GM21529 (cell line): ENCODE results near the gene ARFIP1.
A peak's percentile ranks its signal among the peaks of the same experiment; 100 is the strongest.
"Not testable (repeated sequence)": the region's sequence is repeated elsewhere in the genome, so short reads cannot be mapped to it uniquely, and the experiment has no call there.

Experiments used
- ATAC-seq: cut with Tn5 transposase; IDR thresholded peaks from one replicate; pipeline ENCODE4 v1.9.1; 2021; ENCODE audit not compliant: unreplicated experiment

Gene ARFIP1

DNA sequence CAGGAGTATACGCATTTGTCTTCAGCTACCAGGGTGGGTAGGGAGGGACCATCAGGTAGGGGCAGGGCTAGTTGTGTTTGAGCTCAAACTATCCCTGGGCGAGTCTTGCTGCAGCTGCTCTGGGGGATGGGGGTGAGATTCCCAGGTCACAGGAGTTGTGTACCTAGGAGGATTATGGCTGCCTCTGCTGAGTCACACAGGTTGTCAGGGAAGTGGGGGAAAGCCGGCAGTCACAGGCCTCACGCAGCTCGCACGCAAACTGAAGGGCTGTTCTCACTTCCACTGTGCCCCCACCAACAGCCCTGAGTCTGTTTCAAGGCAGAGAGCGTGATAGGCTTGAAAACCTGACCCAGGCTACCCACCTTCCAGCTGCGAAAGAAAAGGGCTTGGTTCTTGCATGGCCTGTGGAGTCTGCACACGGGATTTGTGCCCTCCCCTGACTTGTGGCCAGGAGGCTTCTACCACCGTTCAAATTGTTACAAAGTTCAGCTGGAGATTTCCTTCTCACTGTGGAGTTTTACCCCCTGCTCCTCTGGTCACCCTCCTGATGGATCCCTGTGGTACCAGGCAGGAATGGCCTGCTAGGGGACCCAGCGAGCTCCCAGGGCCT, 63.8 kb downstream of the ARFIP1 start:
- no peak for ATAC-seq

DNA sequence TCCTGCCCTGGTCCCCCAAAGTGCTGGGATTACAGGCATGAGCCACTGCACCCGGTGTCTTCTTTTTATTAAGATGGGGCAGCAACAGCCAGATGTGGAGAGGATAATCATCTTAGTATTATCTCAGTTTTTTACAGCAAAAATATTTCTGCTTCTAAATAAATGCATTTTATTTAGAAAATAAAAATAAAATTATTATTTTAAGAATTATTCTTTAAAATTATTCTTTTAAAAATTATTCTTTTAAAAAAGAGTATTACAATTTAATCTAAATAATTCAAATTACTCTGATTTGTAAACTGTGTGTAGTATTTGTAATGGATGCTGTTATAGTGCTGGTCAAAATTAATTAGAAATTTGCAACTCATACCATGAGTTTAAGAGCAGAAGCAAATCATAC, 67.6 kb downstream of the ARFIP1 start:
- no peak for ATAC-seq

DNA sequence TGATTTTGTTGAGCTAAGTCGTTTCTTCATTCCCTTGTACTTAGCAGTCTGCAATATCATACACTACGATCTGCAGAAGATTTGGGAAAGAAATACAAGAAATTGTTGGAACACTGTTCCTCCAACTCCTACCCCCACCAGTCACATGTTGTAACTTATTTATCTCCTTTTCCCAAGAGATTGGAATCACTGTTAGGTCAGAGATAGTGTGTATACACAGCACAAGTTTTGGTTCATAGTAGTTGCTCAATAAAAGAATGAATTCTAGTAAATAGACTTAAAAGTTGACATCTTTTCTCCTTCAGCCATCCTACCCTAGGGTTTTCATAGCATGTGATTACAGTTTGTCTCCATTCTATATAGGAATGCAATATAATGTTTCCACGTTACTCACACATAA, 68.8 kb downstream of the ARFIP1 start:
- no peak for ATAC-seq

DNA sequence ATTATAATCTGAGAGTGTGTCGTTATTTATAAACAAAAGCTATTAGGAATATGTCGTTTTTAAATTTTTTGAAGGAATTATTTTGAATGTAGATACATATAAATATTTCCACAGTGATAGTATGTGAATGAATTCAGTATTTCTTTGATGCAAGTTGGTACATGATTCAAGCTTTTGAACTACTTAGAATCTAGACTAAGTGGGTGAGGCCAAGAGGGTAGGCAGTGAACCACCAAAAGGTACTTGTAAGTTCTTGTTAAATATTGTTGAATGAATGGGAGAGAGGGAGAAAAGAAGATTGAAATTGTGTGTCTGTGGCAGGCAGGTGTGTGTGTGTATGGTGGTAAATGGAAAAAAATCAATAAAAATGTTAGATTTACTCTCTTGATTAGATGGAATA, 69.6 kb downstream of the ARFIP1 start:
- no peak for ATAC-seq

DNA sequence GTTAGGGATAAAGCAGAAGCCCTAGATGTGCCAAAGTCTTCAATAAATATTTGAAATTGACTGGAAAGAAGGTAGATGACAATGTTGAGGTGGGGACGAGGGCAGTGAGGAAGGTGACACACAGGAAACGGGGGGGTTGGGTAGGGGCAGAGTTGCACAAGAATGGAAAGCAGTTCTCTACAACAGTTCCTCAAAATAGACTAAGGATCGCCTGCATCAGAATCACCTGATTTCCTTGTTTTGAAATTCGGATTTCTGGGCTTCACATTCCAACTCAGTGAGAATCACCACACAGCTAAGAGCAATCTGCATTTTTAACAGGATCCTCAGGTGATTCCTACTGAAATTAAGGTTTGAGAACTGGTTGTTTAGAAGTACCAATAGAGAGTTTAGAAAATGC, 70.6 kb downstream of the ARFIP1 start:
- ATAC-seq: peak; percentile 67

DNA sequence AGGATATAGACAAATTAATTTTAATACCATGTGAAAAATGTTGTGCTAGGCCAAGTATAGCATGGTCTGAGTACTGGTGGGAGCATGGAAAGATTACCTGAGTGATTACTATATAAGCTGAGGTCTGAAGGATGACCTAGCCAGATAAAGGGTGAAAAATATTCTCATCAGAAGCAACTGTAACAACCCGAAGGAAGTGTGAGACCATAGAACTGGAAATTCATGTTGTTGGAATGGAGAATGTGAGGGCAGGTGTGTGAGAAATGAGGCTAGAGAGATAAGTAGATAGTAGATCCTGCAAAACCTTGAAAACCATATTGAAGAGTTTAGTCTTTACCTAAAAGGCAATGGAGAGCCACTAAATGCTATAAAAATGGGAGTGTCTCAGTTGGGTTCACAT, 71.5 kb downstream of the ARFIP1 start:
- ATAC-seq: no peak

DNA sequence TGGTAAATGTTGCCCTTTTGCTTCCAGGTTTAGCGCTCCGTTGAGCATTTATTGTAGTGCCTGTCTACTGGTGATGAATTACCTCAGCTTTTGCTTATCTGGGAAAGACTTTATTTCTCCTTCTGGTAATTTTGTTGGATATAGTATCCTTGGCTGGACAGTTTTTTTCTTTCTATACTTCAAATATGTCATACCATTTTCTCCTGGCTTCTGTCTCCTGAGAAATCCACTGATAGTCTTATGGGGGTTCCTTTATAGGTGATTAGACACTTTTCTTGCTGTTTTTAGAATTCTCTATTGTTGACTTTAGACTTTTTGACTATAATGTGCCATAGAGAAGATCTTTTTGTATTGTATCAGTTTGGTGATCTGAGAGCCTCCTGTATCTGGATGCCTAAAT, 73.5 kb downstream of the ARFIP1 start:
- ATAC-seq: no peak

DNA sequence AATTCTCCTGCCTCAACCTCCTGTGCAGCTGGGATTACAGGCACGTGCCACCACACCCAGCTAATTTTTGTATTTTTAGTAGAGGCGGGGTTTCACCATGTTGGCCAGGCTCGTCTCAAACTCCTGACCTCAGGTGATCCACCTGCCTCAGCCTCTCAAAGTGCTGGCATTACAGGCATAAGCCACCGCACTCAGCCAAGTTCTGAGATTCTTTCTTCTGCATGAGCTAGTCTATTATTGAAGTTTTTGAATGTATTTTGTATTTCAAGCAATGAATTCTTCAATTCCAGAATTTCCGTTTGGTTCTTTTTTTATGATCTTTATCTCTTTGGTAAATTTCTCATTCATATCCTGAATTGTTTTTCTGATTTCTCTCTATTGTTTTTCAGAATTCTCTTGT, 74.3 kb downstream of the ARFIP1 start:
- ATAC-seq: not testable (repeated sequence)

DNA sequence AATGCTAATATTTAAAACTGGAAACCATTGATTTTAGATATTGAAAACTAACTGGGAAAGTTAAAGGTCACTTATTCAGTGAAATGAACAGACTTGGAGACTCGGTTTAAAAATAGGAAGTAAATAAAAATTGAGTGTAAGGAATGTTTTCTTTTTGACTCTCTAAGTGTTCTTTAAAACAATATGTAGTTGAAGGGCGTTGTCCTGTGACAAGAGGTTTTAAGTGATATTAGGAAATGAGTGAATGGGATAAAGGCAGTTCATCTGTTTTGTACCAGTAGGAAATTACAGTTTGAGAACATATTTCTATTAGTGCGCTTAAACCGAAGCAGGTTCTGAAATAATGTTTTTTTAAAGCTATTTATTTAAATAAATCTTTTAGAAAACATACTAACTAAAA, 77.2 kb downstream of the ARFIP1 start:
- no peak for ATAC-seq

DNA sequence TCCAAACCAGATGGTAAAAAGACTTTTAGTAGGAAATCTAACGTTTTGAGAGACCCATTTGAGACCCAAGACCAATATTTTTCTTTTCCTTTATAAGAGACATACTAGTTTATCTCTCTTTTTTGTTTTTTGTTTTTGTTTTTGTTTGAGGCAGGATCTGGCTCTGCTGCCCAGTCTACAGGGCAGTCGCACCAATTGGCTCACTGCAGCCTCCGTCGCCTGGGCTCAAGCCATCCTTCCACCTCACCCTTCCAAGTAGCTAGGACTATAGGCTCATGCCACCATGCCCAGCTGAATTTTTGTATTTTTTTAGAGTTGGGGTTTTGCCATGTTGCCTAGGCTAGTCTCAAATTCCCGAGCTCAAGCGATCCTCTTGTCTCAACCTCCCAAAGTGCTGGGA, 79.2 kb downstream of the ARFIP1 start:
- ATAC-seq: no peak

DNA sequence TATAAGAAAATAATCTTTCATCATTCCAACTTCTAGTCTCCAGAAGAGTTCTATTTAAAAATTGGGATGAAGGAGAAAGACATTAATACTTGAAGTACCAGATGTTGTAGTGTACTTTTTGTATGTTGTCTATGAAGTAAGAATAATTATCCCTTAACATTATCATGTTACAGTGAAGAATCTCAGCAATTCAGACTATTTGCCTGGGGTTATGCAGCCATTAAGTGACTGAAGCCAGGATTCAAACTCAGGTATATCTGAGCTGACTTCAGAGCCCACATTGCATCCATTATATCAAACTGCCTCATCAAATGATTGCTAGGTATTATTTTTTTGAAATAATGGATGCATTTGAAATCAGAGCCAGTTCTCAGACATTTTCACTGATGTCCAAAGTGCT, 80.3 kb downstream of the ARFIP1 start:
- no peak for ATAC-seq

DNA sequence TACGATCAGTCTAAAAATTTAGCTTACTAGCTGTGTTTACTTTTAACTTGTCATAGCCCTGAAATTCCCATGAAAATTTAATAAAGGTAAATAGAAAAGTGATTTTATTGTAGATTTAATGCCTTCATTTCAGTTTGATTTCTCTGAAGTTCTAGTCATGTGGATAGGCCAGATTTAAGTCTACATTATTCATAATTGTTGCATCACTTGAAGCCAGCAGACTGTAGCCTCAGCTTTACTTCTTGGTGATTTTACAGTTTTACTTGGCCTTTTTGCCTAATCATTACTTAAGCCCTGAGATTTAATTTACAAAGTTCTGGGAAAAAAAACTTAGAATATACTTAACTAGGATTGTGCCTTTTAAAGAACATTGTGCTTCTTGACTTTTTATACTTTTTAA, 82.9 kb downstream of the ARFIP1 start:
- ATAC-seq: no peak

DNA sequence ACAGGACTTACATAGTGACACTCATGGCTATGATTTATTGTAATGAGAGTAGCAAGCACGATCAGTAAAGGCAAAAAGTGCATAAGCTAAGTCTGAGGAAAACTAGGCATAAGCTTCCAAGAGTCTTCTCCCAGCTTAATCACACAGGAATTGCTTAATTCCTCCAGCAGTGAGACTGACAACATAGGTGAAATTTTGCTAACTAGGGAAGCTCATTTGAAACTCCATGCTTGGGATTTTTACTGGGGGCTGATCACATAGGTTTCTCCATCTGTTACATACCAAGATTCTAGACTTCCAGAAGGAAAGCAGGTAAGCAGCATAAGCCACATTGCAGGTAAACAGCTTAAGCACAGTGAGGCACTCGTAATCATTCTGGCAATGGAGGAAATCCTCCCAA, 84.6 kb downstream of the ARFIP1 start:
- ATAC-seq: no peak

DNA sequence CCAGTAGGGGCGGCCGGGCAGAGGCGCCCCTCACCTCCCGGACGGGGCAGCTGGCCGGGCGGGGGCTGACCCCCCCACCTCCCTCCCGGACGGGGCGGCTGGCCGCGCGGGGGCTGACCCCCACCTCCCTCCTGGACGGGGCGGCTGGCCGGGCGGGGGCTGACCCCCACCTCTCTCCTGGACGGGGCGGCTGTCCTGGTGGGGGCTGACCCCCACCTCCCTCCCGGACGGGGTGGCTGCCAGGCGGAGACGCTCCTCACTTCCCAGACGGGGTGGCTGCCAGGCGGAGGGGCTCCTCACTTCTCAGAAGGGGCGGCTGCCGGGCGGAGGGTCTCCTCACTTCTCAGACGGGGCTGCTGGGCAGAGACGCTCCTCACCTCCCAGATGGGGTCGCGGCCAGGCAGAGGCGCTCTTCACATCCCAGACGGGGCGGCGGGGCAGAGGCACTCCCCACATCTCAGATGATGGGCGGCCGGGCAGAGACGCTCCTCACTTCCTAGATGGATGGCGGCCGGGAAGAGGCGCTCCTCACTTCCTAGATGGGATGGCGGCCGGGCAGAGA, 86.8 kb downstream of the ARFIP1 start:
- not testable (repeated sequence) for ATAC-seq

DNA sequence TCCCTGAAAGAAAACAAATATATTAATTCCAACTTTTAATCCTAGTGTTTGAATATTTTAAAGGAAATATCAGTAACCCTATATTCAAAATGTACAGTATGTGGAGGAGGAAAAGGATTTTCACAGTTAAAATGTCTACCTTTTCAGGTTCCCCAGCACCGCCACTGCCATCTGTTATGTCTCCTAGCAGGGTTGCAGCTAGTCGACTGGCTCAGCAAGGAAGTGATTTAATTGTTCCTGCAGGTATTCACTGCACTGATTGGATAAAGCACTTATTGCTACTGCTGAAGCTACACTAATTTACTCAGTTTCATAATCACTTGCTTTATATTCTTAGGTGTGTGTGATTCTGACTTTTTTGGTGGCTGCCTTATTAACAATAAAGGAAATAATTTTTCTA, 90.9 kb downstream of the ARFIP1 start:
- no peak for ATAC-seq

DNA sequence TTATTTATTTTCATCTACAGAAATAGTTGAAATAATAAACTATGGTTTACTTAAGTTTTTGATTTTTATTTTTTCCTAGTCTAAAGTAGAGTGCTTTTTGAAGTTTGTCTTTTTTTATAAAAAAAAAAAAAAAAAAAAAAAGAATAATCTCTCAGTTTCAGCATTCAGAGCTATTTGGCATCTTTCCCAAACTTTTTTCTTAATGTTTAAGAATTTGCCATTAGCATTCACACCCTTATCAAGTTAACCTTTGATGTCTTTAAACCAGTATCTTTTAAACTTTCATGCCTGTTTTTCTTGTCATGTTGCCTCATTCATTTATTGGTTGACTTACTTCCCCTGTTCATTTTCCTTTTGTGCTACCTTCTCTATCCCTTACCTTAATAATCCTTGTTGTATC, 95.5 kb downstream of the ARFIP1 start:
- no peak for ATAC-seq

DNA sequence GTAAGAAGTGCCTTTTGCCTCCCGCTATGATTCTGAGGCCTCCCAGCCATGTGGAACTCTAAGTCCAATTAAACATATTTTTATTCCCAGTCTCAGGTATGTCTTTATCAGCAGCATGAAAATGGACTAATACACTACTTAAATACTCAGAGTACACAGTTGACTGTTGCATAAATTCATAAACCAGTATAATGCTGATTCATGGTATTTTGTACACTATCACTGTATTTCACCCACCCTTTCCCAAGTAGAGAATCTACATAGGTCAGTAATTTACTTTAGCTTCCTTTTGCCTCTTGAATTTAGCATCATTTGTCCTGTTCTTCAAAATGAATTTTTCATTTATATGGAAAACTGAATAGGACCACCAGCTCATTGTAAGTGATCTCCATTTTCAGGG, 98.1 kb downstream of the ARFIP1 start:
- no peak for ATAC-seq

DNA sequence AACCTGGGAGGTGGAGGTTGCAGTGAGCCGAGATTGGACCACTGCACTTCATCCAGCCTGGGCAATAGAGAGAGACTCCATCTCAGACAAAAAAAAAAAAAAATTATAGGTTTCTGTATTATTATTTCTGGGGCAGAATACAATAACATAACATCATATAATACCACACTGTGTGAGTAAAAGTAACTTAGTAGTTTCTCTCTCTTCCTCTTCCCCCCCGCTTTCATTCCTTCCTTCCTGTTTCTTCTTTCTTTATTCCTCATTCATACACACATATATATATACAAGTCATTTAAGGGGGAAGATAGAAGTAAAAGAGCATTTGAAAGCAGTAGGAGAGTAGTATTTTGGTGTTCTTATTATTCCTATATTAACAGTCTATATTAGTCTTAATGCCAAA, 100.5 kb downstream of the ARFIP1 start:
- no peak for ATAC-seq

DNA sequence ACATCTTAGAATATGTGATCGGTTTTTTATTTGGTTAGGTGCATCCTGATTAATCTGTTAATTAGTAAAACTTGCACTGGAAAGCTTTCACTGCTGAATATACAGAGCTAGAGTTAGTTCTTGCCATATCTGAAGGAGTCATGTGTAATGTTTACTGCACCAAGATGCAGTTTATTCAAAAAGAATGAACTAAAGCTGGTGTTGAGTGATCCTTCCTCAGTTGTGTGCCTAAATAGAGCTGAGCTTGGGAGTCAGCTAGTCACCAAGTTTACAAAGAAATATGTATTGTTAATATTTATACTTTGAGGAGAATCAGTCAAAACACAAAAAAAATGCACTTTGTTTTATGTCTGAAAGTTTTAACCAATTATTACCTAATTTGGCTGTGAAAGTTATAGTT, 102.2 kb downstream of the ARFIP1 start:
- no peak for ATAC-seq

DNA sequence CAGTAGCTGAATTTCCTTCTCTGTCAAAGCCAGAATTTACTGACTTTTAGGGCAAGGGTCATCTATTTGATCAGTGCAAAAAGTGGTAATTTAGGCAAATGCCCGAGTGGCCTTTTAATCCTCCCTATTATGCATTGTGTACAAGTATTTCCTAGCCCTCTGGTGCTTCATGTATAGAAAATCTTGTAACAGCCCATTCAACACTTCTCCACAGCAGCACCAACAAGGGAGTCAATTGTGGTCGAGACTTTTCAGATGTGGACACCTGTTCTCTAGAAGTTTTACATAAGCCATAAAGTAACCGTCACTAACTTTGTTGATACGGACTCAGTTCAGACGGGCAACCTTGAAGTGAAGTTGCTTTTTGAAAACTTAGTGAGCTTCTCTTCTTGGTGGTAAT, 105.4 kb downstream of the ARFIP1 start:
- no peak for ATAC-seq

DNA sequence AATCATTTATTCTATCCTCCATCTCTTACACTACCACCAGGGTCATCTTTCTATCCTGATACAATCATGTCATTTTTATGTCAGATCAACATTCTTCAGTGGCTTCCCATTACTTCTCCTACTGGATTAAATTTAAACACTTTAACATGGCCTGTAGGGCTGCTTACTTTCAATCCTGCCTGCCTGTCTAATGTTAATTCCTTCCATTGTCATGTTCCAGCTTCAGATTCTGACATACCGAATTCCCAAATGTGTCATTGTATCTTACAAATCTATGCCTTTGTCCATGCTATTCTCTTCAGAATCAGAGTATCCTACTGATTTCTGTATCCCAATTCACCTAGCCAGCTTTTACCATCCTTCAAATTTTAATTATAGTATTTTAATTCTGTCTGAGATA, 106.4 kb downstream of the ARFIP1 start:
- no peak for ATAC-seq

DNA sequence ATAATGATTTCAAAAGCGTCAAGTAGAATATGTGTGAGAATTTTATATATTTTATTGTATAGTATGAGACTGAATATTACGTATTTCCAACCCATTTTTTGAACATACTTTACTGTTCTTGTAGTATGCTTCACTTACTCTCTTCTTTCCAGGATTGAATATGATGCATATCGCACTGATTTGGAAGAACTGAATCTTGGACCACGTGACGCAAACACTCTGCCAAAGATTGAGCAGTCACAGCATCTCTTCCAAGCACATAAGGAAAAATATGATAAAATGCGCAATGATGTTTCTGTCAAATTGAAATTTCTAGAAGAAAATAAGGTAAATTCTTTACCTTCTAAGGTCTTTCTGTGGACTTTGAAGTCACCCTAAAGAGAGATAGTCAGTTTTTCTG, 108.2 kb downstream of the ARFIP1 start:
- ATAC-seq: no peak

DNA sequence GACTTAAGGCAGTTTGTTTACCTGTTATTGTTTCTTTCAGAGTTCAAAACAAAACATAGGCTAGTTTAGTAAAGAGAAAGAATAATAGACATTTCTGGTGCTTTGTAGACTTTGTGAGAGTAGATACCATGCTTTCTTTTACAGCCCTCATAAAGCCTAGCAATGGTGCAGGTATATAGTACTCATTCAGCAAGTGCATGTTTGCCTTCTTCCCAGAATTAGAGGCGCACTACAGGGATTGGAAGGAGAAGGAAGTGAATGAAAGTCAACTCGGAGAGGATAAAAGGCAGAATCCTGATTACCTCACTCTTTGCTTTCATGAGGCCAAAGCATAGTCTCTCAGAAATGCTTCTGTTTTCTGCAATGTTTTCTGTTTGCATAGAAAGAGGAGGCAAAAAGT, 113.2 kb downstream of the ARFIP1 start:
- no peak for ATAC-seq
